Measurements from ENCODE around the gene TANGO6. TPM values are rescaled to one million over a fixed set of nuclear protein-coding genes. Genes with fewer than 3 reads are reported as not detected.
A peak's percentile ranks its signal among the peaks of the same experiment; 100 is the strongest.

Gene TANGO6
- total RNA-seq, 2 donors from 2014 or later: 6.4 to 10.9 TPM

DNA sequence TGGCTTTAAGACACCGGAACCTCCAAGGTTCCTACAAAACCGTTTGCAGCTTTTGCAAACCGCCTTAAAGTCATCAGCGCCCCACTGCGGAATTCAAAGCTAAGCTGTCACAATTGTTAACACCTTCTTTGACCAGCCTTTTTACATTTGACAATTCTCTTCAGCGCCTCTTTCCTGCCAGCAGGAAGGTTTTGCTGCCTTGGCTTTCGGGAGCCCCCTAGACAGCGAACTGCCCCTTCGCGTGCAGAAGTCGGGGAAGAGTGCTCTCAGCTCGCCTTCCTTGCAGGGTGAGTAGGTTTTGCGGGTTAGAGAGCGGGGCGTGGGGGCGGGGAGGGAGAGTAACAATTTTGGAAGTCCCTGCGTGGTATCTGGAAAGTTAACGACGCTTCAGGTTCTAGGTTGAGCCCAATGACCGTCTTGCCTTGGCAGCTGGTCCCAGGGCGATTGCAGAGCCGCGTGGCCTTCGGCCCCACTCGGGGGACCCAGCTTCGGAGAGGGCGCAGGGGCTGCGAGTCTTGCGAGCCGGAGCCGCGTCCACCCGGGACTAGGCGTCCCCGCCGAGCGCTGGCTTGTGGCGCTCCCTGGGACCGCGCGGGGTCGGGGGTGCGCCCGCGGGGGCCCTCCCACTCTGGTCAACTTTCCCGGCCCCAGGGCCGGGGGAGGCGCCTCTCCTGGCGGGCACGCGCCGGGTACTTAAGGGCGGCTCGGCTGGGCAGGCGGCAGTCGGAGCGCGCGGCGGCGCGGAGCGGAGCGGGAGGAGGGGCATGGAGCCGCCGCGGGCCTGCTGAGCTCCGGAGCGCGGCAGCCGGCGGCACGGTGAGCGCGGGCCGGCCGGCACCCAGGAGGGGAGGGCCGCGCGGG, 262.4 kb downstream of the TANGO6 start, which contains the start of gene HAS3:
TSS of gene HAS3 (plus strand) at position 153 of the 861 bp plus-strand sequence. CDS start 3,743 bp downstream, outside the sequence.
- peak within 1 kb of the TSS; percentile 50 to 61 for H3K4me3 ChIP-seq
- no peaks in the 10 kb centered on the region for H3K9me3 ChIP-seq
- no peak within 1 kb of the TSS for H3K27ac ChIP-seq
- TF ChIP-seq, protein P1, sequence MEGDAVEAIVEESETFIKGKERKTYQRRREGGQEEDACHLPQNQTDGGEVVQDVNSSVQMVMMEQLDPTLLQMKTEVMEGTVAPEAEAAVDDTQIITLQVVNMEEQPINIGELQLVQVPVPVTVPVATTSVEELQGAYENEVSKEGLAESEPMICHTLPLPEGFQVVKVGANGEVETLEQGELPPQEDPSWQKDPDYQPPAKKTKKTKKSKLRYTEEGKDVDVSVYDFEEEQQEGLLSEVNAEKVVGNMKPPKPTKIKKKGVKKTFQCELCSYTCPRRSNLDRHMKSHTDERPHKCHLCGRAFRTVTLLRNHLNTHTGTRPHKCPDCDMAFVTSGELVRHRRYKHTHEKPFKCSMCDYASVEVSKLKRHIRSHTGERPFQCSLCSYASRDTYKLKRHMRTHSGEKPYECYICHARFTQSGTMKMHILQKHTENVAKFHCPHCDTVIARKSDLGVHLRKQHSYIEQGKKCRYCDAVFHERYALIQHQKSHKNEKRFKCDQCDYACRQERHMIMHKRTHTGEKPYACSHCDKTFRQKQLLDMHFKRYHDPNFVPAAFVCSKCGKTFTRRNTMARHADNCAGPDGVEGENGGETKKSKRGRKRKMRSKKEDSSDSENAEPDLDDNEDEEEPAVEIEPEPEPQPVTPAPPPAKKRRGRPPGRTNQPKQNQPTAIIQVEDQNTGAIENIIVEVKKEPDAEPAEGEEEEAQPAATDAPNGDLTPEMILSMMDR (IDR thresholded peaks at IDR 0.05): peak in 1 of 2 donors; percentile 41
- DNase-seq (ENCODE audit: low spot score): no peak
- peaks cover 0 to 30% of the 10 kb centered on the region in 2 donors for H3K4me1 ChIP-seq
- no peaks in the 10 kb centered on the region for H3K27me3 ChIP-seq
- H3K36me3 ChIP-seq: no peaks in the 10 kb centered on the region

DNA sequence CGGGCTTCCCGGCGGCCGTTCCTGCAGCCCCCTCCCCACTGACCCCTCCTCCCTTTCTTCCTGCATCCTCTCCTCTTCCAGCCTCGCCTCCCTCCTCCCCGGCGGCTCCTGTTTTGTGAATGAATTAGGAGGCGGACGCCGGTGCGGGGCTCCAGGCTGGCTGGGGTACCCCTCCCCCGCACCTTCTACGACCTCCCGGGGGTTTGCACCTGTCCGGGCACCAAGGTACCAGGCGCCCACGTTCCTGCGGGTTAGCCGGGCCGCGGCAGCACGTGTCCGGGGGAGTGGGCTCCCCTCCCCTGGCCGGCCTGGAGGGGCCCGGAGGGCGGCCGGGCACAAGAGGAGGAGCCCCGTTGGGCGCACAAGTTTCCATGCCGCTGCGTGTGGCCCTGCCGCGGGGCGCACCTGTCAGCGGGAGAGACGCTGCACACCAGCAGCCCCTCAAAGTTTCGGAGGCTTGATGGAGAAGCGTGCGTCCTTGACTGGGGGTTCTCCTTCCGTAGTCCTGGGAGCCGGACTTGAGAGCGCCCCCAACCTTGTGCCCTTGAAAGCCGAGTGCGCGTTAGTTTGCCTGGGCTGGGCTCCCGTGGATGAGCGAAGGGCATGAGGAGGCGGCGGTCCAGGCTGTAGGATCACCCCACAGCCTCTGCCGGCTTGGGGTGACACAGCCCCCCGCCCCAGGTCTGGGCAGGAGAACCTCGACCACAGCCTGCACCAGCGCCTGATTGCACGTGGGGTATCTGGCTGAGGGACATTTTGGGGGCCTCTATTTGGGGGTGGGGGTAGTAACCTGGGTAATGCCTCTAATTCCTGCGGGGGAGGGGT, 263.4 kb downstream of the TANGO6 start:
- no peak for DNase-seq (ENCODE audit: low spot score)
- no peaks in the 10 kb centered on the region for H3K27me3 ChIP-seq
- H3K9me3 ChIP-seq: no peaks in the 10 kb centered on the region
- H3K27ac ChIP-seq: no peak overlapping the region
- TF ChIP-seq, protein P1 (IDR thresholded peaks at IDR 0.05): no peak
- H3K4me1 ChIP-seq: peaks cover 0 to 30% of the 10 kb centered on the region in 2 donors
- peak overlapping the region; percentile 39 to 61 for H3K4me3 ChIP-seq
- no peaks in the 10 kb centered on the region for H3K36me3 ChIP-seq

GRCh38 chr16:69107316-69107962, 264.1 kb downstream of the TANGO6 start:
- TF ChIP-seq, protein P1 (IDR thresholded peaks at IDR 0.05): no peak
- H3K9me3 ChIP-seq: no peaks in the 10 kb centered on the region
- no peak overlapping the region for H3K27ac ChIP-seq
- H3K36me3 ChIP-seq: no peaks in the 10 kb centered on the region
- DNase-seq (ENCODE audit: low spot score): no peak
- peak overlapping the region; percentile 39 to 61 for H3K4me3 ChIP-seq
- H3K4me1 ChIP-seq: peaks cover 0 to 31% of the 10 kb centered on the region in 2 donors
- H3K27me3 ChIP-seq: no peaks in the 10 kb centered on the region

DNA sequence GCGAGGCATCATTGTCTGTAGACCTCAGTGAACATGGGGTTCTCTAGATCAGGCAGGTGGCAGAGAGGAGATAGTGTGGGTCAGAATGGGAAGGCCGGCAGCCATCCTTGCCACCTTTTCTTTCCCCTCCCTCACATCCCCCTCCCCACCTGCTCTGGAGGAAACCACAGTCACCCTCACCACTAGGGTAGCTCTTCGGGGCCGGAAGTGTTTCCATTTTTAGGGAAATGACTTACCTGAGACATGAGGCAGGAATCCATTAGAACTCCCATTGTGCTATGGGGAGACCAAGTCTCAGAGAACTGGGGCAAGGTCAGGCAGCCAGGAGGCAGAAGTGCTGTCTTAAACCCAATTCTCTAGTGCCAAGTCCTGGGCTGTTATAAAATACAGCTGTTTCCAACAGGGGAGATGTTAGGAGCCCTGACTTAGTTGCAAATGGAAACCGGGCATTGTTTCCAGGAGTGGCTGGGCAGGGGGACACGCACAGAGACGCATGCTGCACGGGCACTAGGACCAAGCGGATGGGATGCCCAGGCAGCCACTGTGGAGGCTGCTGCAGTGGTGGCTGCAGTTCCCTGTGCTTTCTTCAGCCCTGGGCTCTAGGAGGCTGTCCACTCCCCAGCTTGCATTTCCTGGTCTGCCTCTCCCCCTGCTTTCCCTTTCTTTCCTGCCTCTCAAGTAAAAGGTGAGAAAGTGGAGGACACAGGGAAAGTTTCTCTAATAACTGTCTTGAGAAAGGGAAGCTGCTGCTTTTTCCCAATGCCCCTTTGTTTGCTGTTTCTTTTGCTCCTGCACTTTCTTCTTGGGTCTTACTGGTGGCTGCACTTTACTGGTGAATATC, 265.0 kb downstream of the TANGO6 start:
- DNase-seq (ENCODE audit: low spot score): no peak
- peaks cover 0 to 36% of the 10 kb centered on the region in 2 donors for H3K4me1 ChIP-seq
- TF ChIP-seq, protein P1 (IDR thresholded peaks at IDR 0.05): no peak
- H3K9me3 ChIP-seq: no peaks in the 10 kb centered on the region
- no peaks in the 10 kb centered on the region for H3K27me3 ChIP-seq
- H3K36me3 ChIP-seq: no peaks in the 10 kb centered on the region
- H3K4me3 ChIP-seq: peak overlapping the region in 1 of 2 donors; percentile 61
- no peak overlapping the region for H3K27ac ChIP-seq

GRCh38 chr16:69108905-69109252, 265.5 kb downstream of the TANGO6 start:
- Histone ChIP-seq H3K4me1 (peaks cover 0 to 36% of the 10 kb centered on the region in 2 donors), H3K4me3 (no peak overlapping the region), H3K27me3 (no peaks in the 10 kb centered on the region), H3K9me3 (no peaks in the 10 kb centered on the region), H3K36me3 (peaks cover 2% of the 10 kb centered on the region), H3K27ac (no peak overlapping the region)
- DNase-seq (ENCODE audit: low spot score): no peak
- TF ChIP-seq, protein P1 (IDR thresholded peaks at IDR 0.05): no peak

All from right atrium auricular region (tissue), 2 donors.